ENCODE results near the gene ZNF277.

The ZNF277 gene

GRCh38 chr7:112283382-112283910 lies 77.0 kb downstream of the ZNF277 start:
- H3K4me3 ChIP-seq (ENCODE audit: low read depth, low read length), result no peak overlapping the region
- no peak for TF ChIP-seq CTCF (IDR thresholded peaks at IDR 0.05; ENCODE audit: borderline replicate concordance, insufficient read depth, low read depth, low read length)

GRCh38 chr7:112286250-112287086 lies 80.0 kb downstream of the ZNF277 start:
- no peak overlapping the region for H3K4me3 ChIP-seq (ENCODE audit: low read depth, low read length)
- TF ChIP-seq CTCF (IDR thresholded peaks at IDR 0.05; ENCODE audit: borderline replicate concordance, insufficient read depth, low read depth, low read length), result no peak

- H3K4me3 ChIP-seq (ENCODE audit: low read depth, low read length), result no peak overlapping the region
- no peak for TF ChIP-seq CTCF (IDR thresholded peaks at IDR 0.05; ENCODE audit: borderline replicate concordance, insufficient read depth, low read depth, low read length)
Measured at GRCh38 chr7:112288301-112288700, 81.8 kb downstream of the ZNF277 start.

- TF ChIP-seq CTCF (IDR thresholded peaks at IDR 0.05; ENCODE audit: borderline replicate concordance, insufficient read depth, low read depth, low read length), result no peak
- no peak overlapping the region for H3K4me3 ChIP-seq (ENCODE audit: low read depth, low read length)
Measured at GRCh38 chr7:112290065-112290464, 83.6 kb downstream of the ZNF277 start.

- no peak for TF ChIP-seq CTCF (IDR thresholded peaks at IDR 0.05; ENCODE audit: borderline replicate concordance, insufficient read depth, low read depth, low read length)
Measured at GRCh38 chr7:112292162-112292561, 85.7 kb downstream of the ZNF277 start.

GRCh38 chr7:112293416-112293815 lies 86.9 kb downstream of the ZNF277 start:
- H3K4me3 ChIP-seq (ENCODE audit: low read depth, low read length), result no peak overlapping the region
- TF ChIP-seq CTCF (IDR thresholded peaks at IDR 0.05; ENCODE audit: borderline replicate concordance, insufficient read depth, low read depth, low read length), result no peak

More at GRCh38 chr7:112292162-112292561, 85.7 kb downstream of the ZNF277 start:
- no peak overlapping the region for H3K4me3 ChIP-seq (ENCODE audit: low read depth, low read length)

GRCh38 chr7:112296432-112296831 lies 89.9 kb downstream of the ZNF277 start:
- TF ChIP-seq CTCF (IDR thresholded peaks at IDR 0.05; ENCODE audit: borderline replicate concordance, insufficient read depth, low read depth, low read length), result no peak
- no peak overlapping the region for H3K4me3 ChIP-seq (ENCODE audit: low read depth, low read length)
